Measurements from ENCODE around the gene RNF38.

The RNF38 gene

GRCh38 chr9:36332006-36332405, 68.1 kb downstream of the RNF38 start:
- no peak overlapping the region for H3K27ac ChIP-seq (replicated peaks)
- no peaks in the 10 kb centered on the region for H3K27me3 ChIP-seq (ENCODE audit: insufficient read depth, poor library complexity, severe bottlenecking)
- H3K4me3 ChIP-seq (replicated peaks; ENCODE audit: insufficient read depth, low read length) = no peak overlapping the region
- DNase-seq (ENCODE audit: low read depth in 1 of 2, low spot score in 1 of 2) = no peak
- TF ChIP-seq SPI1 (IDR thresholded peaks at IDR 0.05; ENCODE audit: borderline replicate concordance, low read depth) (no peak), CTCF (IDR thresholded peaks at IDR 0.05; ENCODE audit: insufficient read depth, low read length) (no peak), REST (IDR thresholded peaks at IDR 0.05; ENCODE audit: insufficient replicate concordance, low read depth) (no peak), GABPA (IDR thresholded peaks at IDR 0.05; ENCODE audit: low read depth) (no peak), POLR2AphosphoS5 (IDR thresholded peaks at IDR 0.05; ENCODE audit: low read depth) (no peak)

GRCh38 chr9:36328798-36329411, 71.2 kb downstream of the RNF38 start:
- no peak overlapping the region for H3K27ac ChIP-seq (replicated peaks)
- peak; percentile 18 to 70 for DNase-seq (ENCODE audit: low read depth in 1 of 2, low spot score in 1 of 2)

GRCh38 chr9:36325081-36325828, 74.8 kb downstream of the RNF38 start:
- H3K4me3 ChIP-seq (replicated peaks; ENCODE audit: insufficient read depth, low read length) = no peak overlapping the region
- H3K27me3 ChIP-seq (ENCODE audit: insufficient read depth, poor library complexity, severe bottlenecking) = no peaks in the 10 kb centered on the region
- peak in 1 of 2 experiments; percentile 9 for DNase-seq (ENCODE audit: low read depth in 1 of 2, low spot score in 1 of 2)
- TF ChIP-seq GABPA (IDR thresholded peaks at IDR 0.05; ENCODE audit: low read depth) (no peak), POLR2AphosphoS5 (IDR thresholded peaks at IDR 0.05; ENCODE audit: low read depth) (no peak), CTCF (IDR thresholded peaks at IDR 0.05; ENCODE audit: insufficient read depth, low read length) (no peak), SPI1 (IDR thresholded peaks at IDR 0.05; ENCODE audit: borderline replicate concordance, low read depth) (no peak), REST (IDR thresholded peaks at IDR 0.05; ENCODE audit: insufficient replicate concordance, low read depth) (no peak)
- no peak overlapping the region for H3K27ac ChIP-seq (replicated peaks)

More at GRCh38 chr9:36328798-36329411, 71.2 kb downstream of the RNF38 start:
- TF ChIP-seq SPI1 (IDR thresholded peaks at IDR 0.05; ENCODE audit: borderline replicate concordance, low read depth) = no peak
- TF ChIP-seq CTCF (IDR thresholded peaks at IDR 0.05; ENCODE audit: insufficient read depth, low read length) = peak; percentile 76
- no peaks in the 10 kb centered on the region for H3K27me3 ChIP-seq (ENCODE audit: insufficient read depth, poor library complexity, severe bottlenecking)
- no peak overlapping the region for H3K4me3 ChIP-seq (replicated peaks; ENCODE audit: insufficient read depth, low read length)

Data from HL-60 (cell line).